NCI-H526 treated with DMSO at 0.1 percent for 48 hours (cell line): ENCODE results near the gene HOXB6.

Source experiments
- DNase-seq: peaks from one replicate; lab custom pipeline; 2025; lab: John Stamatoyannopoulos, UW

The HOXB6 gene

DNA sequence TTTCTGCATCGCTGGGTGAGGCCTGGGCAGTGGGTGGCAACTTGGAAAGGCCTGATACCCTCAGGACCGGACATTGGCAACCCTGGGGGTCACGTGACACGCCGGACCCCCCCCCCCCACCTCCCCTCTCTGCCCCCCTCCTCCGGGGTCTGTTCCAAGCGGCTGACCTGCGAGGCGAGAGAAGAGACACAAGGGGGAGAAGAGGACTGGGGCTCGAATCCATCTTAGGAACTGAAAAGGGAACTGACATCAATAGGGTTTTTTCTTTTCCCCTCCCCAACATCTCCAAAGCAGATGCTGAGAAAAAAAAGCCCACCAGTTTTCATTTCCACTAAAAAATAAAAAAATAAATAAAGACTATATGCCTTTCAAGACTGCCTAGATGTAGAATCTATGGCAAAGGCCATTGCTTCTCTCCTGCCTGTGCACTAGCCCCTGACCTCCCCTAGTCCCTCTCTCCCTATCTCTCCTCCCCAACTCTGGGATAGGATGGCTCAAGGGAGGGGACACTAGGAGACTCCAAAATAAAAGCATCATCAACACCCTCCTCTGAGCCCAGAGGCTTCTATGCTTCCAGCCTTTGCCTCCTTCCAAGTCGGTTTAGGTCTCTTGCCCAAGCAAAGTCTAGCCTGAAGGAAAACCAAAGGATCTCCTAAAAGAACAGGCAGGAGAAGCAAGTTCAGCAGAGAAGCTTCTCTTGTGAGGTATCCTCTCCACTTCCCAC lies 52.2 kb downstream of the HOXB6 start:
- no peak for DNase-seq

- DNase-seq = no peak
These were observed 53.0 kb downstream of the HOXB6 start for GRCh38 chr17:48551596-48552465.

- no peak for DNase-seq
These were observed 53.6 kb downstream of the HOXB6 start for GRCh38 chr17:48551214-48551555.

DNA sequence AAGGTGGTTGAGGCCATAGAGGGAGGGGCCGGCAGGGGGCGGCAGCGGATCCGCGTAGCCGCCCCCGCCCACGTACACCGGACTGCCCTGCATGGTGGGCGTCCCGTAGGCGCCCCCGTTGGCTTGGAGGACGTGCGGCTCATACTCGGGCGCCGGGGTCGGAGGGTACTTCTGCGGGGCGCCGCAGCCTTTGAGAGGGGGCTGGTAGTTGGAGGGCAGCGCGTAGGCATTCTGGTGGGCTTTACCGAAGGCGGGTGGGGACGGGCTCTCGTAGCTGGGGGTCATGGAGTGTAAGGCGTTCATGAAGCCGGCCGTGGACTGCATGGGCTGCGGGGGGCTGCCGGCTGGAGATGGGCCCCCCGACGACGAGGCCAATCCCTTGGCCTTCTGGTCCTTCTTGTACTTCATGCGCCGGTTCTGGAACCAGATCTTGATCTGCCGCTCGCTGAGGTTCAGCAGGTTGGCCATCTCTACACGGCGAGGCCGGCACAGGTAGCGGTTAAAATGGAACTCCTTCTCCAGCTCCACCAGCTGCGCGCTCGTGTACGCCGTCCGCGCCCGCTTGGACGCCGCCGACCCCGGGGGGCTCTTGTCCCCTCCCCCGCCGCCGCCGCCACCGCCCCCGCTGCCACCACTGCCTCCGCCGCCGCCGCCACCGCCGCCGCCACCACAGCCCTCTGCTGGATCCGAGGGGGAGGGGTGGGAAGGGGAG lies 54.1 kb downstream of the HOXB6 start:
- no peak for DNase-seq

DNA sequence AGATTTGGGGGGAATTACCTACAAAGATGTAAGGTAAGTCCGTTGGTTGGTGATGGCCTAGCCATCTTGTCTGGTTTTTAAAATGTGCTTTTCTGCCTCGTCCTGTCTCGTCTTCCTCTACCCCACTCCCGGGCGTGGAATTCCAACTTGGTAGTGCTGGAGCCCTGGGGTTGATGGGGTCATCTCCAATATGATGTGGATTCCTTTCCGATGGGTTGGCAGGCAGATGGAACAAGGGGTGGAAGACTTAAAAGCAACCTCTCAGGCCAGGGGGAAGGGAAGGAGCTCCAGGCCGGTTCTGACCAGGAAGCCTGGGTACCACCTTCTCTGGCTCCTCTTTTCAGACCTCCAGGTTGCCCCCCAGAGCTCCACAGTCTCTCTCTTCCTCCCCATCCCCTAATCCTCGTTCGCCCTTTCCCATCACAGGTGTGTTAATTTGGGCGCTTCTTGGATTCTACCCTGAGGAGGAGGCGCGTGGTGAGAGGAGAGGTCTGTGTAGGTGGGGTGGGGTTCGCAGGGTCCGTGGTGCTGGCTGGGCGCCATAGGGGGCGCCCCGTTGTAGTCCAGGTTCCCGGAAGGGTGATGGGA lies 54.8 kb downstream of the HOXB6 start:
- no peak for DNase-seq

GRCh38 chr17:48549281-48549630 lies 55.5 kb downstream of the HOXB6 start:
- no peak for DNase-seq

GRCh38 chr17:48548523-48549280 lies 56.1 kb downstream of the HOXB6 start:
- no peak for DNase-seq

- DNase-seq = no peak
These were observed 56.8 kb downstream of the HOXB6 start for GRCh38 chr17:48547808-48548522.

DNA sequence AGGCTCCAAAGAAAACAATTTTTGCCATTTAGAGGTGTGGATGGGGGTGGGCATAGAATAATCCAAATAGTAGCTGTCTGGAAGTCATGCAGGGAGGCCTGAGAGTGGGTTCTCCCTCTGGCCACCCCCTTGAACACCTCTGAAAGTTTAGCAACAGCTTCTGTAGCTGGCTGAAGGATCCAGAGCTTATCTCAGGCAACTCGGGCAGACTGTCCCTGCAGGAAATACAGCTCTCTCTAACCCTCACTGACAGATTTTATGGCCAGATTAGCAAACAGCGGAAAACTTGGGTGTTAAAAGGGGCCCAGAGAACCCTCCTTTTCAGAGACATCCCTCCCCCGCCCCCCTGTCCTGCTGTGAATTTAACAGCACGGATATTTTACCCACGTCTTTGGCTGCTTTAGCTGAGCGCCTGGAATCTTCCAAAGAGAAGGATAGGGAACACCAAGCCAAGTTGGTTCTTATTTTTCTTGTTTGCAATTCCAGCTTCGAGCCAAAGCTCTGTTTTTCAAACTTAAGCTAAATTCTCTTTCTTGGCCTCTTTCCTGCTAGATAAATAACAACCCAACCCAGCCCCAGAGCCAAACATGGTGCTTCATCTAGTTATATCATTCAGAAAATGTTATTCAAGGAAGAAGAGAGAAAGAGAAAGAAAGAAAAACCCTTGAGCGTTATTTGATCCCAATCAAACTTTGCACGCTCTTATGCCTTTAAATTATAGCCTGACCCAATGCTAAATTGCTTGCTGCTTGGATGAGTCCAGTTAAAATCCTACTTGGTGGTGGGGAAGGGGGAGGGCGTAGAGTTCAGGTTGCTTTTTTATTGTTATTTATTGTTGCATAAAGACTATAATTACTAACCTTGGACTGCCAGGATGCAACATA lies 57.6 kb downstream of the HOXB6 start:
- no peak for DNase-seq

- DNase-seq = no peak
These were observed 58.5 kb downstream of the HOXB6 start for GRCh38 chr17:48546137-48546923.
